HepG2 (cell line): Measurements from ENCODE around the gene GLYR1.

Experiments used
- CTCF ChIP-seq: sonication (generic); formaldehyde crosslinking; IDR thresholded peaks from 2 replicates; pipeline ENCODE4 v1.5.0; 2020; ENCODE audit warnings: mild to moderate bottlenecking, missing genetic modification reagents, moderate library complexity
- FOSL1 ChIP-seq: sonication (generic); formaldehyde crosslinking; IDR thresholded peaks from 2 replicates; pipeline ENCODE4 v1.9.0; 2021; ENCODE audit warnings: missing genetic modification reagents, borderline replicate concordance
- IRF2 ChIP-seq: IDR thresholded peaks from 2 replicates; pipeline ENCODE4 v1.6.1; 2018; ENCODE audit warnings: missing genetic modification reagents, missing compliant biosample characterization
- SMC3 ChIP-seq: IDR thresholded peaks from 2 replicates; pipeline ENCODE4 v1.6.1; 2011; ENCODE audit warnings: low read length, improper control_type of control experiment
- TAF1 ChIP-seq: sonication (generic); formaldehyde crosslinking; IDR thresholded peaks from 2 replicates; pipeline ENCODE4 v1.4.0; 2020; ENCODE audit warnings: missing genetic modification reagents

- TF ChIP-seq SMC3 (no peak), CTCF (CRISPR knock-in tag) (no peak), TAF1 (no peak), IRF2 (CRISPR knock-in tag) (no peak), FOSL1 (no peak)
Measured at GRCh38 chr16:4883501-4883900, 36.4 kb upstream of the GLYR1 start.
